HL-60 (cell line): ENCODE measurements around the gene TBX4.

ENCODE experiments used
- GABPA ChIP-seq: IDR thresholded peaks from 2 replicates; pipeline ENCODE4 v1.6.1; 2012; ENCODE audit warnings: low read depth
- POLR2AphosphoS5 ChIP-seq: IDR thresholded peaks from 2 replicates; pipeline ENCODE4 v1.6.1; 2012; ENCODE audit warnings: low read depth
- SPI1 ChIP-seq: IDR thresholded peaks from 2 replicates; pipeline ENCODE4 v1.6.1; 2012; ENCODE audit warnings: low read depth, mild to moderate bottlenecking, borderline replicate concordance
- TF ChIP-seq, protein P1 (sequence below): IDR thresholded peaks from one replicate; pipeline ENCODE4 v1.5.1; 2011; ENCODE audit warnings: low read length, control low read depth, inconsistent platforms; ENCODE audit not compliant: insufficient read depth
- TF ChIP-seq, protein P2 (sequence below): IDR thresholded peaks from 2 replicates; pipeline ENCODE4 v1.6.1; 2012; ENCODE audit warnings: low read depth; ENCODE audit not compliant: insufficient replicate concordance

DNA sequence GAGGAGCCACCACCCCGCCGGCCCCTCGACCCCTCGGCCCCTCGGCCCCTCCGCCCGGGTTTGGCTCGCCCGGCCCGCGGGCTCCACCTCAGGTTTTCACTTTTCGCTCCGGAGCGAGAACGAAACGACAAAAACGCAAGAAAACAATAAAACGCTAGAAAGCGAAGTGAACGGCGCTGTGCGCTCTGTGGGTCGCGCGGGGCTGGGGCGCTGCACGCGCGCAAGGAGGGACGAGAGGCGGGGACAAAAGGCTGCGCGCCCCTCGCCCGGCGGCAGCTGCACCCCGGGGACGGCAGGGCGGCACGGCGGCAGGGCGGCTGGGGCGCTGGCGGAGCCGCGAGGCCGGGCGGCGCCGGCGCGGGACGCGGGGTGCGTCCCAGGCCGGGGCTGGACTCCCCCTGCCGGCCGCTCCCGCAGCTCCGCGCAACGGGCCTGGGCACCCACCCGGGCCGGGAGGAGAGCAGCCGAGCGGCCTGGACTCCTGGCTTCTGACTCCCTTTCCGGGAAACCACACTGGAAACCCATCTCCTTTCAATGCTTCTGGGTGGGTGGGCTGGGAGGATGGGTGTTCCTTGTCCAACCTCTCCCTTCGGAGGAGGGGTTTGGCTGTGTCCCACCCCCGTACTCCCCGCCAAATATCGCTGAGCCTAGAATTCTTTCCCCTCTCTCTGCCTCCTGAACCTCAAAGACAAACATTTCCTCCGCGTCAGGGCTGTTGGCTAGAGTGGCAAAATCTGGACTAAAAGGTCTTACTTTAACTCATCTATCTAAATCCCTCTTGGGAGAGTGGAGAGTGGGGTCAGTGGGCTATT, 42.7 kb upstream of the TBX4 start:
- TF ChIP-seq, protein P1, sequence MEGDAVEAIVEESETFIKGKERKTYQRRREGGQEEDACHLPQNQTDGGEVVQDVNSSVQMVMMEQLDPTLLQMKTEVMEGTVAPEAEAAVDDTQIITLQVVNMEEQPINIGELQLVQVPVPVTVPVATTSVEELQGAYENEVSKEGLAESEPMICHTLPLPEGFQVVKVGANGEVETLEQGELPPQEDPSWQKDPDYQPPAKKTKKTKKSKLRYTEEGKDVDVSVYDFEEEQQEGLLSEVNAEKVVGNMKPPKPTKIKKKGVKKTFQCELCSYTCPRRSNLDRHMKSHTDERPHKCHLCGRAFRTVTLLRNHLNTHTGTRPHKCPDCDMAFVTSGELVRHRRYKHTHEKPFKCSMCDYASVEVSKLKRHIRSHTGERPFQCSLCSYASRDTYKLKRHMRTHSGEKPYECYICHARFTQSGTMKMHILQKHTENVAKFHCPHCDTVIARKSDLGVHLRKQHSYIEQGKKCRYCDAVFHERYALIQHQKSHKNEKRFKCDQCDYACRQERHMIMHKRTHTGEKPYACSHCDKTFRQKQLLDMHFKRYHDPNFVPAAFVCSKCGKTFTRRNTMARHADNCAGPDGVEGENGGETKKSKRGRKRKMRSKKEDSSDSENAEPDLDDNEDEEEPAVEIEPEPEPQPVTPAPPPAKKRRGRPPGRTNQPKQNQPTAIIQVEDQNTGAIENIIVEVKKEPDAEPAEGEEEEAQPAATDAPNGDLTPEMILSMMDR, result no peak
- TF ChIP-seq POLR2AphosphoS5 (no peak), GABPA (no peak), SPI1 (no peak)
- TF ChIP-seq, protein P2, sequence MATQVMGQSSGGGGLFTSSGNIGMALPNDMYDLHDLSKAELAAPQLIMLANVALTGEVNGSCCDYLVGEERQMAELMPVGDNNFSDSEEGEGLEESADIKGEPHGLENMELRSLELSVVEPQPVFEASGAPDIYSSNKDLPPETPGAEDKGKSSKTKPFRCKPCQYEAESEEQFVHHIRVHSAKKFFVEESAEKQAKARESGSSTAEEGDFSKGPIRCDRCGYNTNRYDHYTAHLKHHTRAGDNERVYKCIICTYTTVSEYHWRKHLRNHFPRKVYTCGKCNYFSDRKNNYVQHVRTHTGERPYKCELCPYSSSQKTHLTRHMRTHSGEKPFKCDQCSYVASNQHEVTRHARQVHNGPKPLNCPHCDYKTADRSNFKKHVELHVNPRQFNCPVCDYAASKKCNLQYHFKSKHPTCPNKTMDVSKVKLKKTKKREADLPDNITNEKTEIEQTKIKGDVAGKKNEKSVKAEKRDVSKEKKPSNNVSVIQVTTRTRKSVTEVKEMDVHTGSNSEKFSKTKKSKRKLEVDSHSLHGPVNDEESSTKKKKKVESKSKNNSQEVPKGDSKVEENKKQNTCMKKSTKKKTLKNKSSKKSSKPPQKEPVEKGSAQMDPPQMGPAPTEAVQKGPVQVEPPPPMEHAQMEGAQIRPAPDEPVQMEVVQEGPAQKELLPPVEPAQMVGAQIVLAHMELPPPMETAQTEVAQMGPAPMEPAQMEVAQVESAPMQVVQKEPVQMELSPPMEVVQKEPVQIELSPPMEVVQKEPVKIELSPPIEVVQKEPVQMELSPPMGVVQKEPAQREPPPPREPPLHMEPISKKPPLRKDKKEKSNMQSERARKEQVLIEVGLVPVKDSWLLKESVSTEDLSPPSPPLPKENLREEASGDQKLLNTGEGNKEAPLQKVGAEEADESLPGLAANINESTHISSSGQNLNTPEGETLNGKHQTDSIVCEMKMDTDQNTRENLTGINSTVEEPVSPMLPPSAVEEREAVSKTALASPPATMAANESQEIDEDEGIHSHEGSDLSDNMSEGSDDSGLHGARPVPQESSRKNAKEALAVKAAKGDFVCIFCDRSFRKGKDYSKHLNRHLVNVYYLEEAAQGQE, result no peak
